HG03066 (cell line): ENCODE data around the gene GABPB2.
"Not testable (repeated sequence)": the region's sequence is repeated elsewhere in the genome, so short reads cannot be mapped to it uniquely, and the experiment has no call there.

Experiments
- ATAC-seq: cut with Tn5 transposase; IDR thresholded peaks from one replicate; pipeline ENCODE4 v1.9.1; 2021; ENCODE audit warnings: low read depth; ENCODE audit not compliant: unreplicated experiment

Gene GABPB2

GRCh38 chr1:151059109-151060006 is 11.2 kb upstream of the GABPB2 start, which contains the start of gene CDC42SE1:
Gene CDC42SE1 (minus strand): TSS chr1:151059622. CDS start chr1:151055730, 3,892 bp downstream.
- ATAC-seq: peak; percentile 76

GRCh38 chr1:151060007-151060656 is 10.4 kb upstream of the GABPB2 start, which contains the start of gene MLLT11:
Gene MLLT11 (plus strand): TSS chr1:151060397. CDS start chr1:151067225, 6,828 bp downstream.
- ATAC-seq: no peak

- no peak for ATAC-seq
Observed at GRCh38 chr1:151060657-151061421, 9.7 kb upstream of the GABPB2 start.

DNA sequence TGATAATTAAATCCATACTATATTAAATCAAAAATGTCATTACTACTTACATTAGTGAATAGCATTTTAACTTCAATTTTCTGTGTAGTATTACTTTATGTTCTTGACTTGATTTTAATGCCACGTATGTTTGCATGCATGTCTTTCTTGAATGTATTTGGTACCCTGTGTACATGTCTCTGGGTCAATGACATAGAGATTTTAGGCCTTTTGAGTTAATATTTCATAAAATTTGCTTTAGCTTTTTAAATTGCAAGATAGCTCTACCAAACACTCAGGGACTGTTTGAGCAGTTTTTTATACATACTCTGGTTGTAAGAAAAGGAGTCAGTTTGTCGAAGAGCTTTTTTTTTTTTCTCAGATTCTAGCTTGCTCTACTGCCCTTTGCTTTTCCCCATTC is 8.9 kb upstream of the GABPB2 start:
- ATAC-seq: no peak

- no peak for ATAC-seq
Observed at GRCh38 chr1:151062741-151063371, 7.7 kb upstream of the GABPB2 start.

GRCh38 chr1:151065089-151065645 is 5.4 kb upstream of the GABPB2 start:
- ATAC-seq: no peak

GRCh38 chr1:151067185-151067584 is 3.4 kb upstream of the GABPB2 start:
- no peak for ATAC-seq

GRCh38 chr1:151069103-151069486 is 1.5 kb upstream of the GABPB2 start:
- no peak for ATAC-seq

- no peak for ATAC-seq
Observed at GRCh38 chr1:151072224-151072623, 1.7 kb downstream of the GABPB2 start.

DNA sequence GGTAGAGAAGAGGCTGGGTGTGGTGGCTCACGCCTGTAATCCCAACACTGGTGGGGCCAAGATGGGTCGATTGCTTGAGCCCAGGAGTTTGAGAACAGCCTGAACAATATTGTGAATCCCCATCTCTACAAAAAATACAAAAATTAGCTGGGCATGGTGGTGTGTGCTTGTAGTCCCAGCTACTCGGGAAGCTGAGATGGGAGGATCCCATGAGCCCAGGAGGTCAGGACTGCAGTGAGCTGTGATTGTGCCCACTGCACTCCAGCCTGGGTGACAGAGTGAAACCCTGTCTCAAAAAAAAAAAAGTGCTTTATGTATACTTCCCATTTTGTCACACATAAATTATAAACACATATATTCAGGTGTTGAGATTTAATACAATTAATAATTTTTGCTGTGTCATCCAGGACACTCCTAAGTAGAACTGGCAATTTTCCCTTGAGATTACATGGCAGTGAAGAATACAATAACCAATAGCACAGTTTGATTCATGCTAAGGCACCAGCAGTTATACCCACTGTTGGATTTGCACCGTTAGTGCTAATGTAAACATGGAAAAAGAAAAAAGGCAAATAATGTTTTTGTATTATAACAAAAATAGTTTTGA is 15.5 kb downstream of the GABPB2 start:
- ATAC-seq: no peak

GRCh38 chr1:151097426-151097825 is 26.9 kb downstream of the GABPB2 start:
- ATAC-seq: not testable (repeated sequence)

- no peak for ATAC-seq
Observed at GRCh38 chr1:151098126-151098525, 27.6 kb downstream of the GABPB2 start.

DNA sequence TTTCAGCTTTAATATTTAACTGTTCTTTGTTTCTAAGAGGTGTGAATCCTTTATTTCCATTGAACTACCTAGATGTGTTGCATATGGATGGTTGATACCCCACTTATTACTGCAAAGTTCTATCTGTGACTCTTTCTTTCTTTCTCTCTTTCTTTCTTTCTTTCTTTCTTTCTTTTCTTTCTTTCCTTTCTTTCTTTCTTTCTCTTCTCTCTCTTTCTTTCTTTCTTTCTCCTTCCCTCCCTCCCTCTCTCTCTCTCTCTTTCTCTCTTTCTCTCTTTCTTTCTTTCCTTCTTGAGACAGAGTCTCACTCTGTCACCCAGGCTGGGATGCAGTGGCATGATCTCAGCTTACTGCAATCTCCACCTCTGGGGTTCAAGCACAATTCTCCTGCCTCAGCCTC is 34.1 kb downstream of the GABPB2 start:
- no peak for ATAC-seq

GRCh38 chr1:151106894-151107293 is 36.3 kb downstream of the GABPB2 start:
- ATAC-seq: no peak

GRCh38 chr1:151108331-151108730 is 37.8 kb downstream of the GABPB2 start:
- no peak for ATAC-seq

GRCh38 chr1:151113877-151114276 is 43.3 kb downstream of the GABPB2 start:
- ATAC-seq: no peak

DNA sequence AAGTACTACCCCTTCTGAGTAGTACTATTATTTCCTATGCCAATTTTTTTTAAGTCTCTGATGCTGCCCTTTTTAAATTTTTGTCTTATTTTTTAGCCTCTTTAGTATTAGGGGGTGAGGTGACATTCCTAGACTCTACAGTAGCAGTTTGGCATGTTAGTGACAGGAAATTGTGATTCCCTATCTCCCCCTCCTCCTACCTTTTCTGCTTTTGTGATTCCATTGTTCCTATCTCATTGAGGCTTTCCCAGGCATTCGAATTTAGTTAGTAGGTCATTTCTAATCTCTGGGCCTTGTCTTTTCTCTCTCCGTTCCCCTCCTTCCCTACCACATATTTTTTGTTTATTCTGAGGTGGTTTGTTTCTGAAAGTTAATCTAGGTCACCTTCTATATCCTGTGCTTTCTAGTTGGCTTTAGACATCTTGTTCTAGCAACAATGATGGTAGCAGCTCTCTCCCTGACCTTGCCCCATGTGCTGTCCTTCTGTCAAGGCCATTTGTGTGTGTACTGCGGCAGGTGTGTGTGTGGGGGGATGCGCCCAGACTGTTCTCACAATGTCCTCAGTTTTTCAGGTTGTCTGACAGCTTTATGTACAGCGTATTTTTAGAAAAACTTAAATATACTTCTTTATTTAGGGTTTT is 54.3 kb downstream of the GABPB2 start:
- ATAC-seq: no peak

DNA sequence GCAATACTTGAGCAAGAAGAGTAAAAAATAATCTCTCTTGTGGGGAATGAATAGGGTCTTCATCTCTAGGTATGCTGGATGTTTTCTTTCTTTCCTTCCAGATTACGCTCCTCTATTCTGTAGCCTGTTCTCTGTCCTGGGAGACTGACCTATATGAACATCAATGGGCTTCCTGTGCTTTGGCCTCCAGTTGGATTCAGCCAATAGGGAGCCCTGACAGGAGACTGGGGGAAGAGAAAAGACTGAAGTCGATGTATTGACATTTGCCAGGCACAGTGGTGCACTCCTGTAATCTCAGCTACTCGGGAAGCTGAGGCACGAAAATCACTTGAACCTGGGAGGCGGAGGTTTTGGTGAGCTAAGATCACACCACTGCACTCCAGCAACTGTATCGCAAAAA is 58.2 kb downstream of the GABPB2 start:
- no peak for ATAC-seq

DNA sequence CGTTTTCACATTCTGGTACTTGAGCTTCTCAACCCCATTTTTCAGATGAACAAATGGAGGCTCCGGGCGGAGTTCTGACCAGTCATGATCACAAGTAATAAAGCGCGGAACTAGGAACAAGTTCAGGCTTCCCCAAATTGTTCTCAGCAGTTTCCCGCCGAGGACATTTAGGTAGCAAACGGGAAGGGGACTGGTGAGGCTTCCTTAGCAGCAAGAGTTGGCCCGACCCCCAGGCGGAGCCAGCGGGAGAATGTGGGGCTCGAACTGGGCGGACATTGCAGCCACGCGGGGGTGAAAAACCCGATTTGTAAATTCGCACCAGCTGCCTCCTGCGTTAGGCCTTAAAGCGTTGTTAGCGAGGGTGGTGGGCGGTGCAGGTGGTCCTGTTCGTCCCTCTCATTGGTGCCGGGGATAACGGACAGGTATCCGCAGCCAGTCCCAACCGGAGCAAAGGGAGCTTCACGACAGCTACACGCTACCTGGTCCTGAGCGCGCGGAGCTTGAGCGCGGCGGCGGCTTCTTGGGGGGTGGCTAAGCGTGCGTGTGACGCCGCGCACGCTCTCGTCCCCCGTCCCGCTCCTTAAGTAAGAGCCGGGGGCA is 60.5 kb downstream of the GABPB2 start:
- no peak for ATAC-seq
